Endodermal cell (in vitro differentiated cells): Measurements from ENCODE around the gene GNL3L. TPM values are rescaled to one million over a fixed set of nuclear protein-coding genes. Genes with fewer than 3 reads are reported as not detected.
"Not testable (repeated sequence)": the region's sequence is repeated elsewhere in the genome, so short reads cannot be mapped to it uniquely, and the experiment has no call there.

Source experiments
- DNase-seq: peaks from one replicate; pipeline ENCODE4 v3.0.0-alpha.2; 2017
- H3K27ac ChIP-seq: 2 replicates; pipeline ENCODE4 v1.5.1; 2013; ENCODE audit warnings: mild to moderate bottlenecking, low read depth, low read length, moderate library complexity
- H3K27me3 ChIP-seq: 2 replicates; pipeline ENCODE4 v1.6.1; 2013; ENCODE audit warnings: mild to moderate bottlenecking, low read length, moderate library complexity; ENCODE audit not compliant: insufficient read depth, control insufficient read depth, poor library complexity, severe bottlenecking
- H3K36me3 ChIP-seq: 2 replicates; pipeline ENCODE4 v1.7.0; 2013; ENCODE audit warnings: mild to moderate bottlenecking, low read length, moderate library complexity; ENCODE audit not compliant: control insufficient read depth, insufficient read depth
- H3K4me1 ChIP-seq: one replicate; pipeline ENCODE4 v1.7.0; 2013; ENCODE audit warnings: low read length; ENCODE audit not compliant: control insufficient read depth, insufficient read depth
- H3K4me3 ChIP-seq: 2 replicates; pipeline ENCODE4 v1.5.1; 2013; ENCODE audit warnings: mild to moderate bottlenecking, low read length, moderate library complexity
- H3K9ac ChIP-seq: 2 replicates; pipeline ENCODE4 v1.6.1; 2013; ENCODE audit warnings: mild to moderate bottlenecking, low read length, moderate library complexity; ENCODE audit not compliant: poor library complexity, severe bottlenecking; ENCODE audit errors: extremely low read depth
- H3K9me3 ChIP-seq: 2 replicates; pipeline ENCODE4 v1.6.1; 2013; ENCODE audit warnings: mild to moderate bottlenecking, low read length, moderate library complexity; ENCODE audit not compliant: control insufficient read depth
- H3K27ac Mint-ChIP-seq: 2 replicates; pipeline ENCODE4 v1.8.0; 2020; ENCODE audit warnings: mixed read lengths
- H3K27me3 Mint-ChIP-seq: 2 replicates; pipeline ENCODE4 v1.8.0; 2021; ENCODE audit warnings: mild to moderate bottlenecking, mixed read lengths; ENCODE audit not compliant: insufficient read depth
- H3K36me3 Mint-ChIP-seq: 2 replicates; pipeline ENCODE4 v1.8.0; 2020; ENCODE audit warnings: low read depth, mixed read lengths
- H3K4me1 Mint-ChIP-seq: 2 replicates; pipeline ENCODE4 v1.8.0; 2020; ENCODE audit warnings: mixed read lengths
- H3K4me3 Mint-ChIP-seq: 2 replicates; pipeline ENCODE4 v1.8.0; 2020; ENCODE audit warnings: mild to moderate bottlenecking, moderate library complexity, mixed read lengths
- H3K9me3 Mint-ChIP-seq: 2 replicates; pipeline ENCODE4 v1.8.0; 2020; ENCODE audit warnings: mild to moderate bottlenecking, mixed read lengths
- WGBS, 2 experiments: methylation state at CpG; one replicate each; pipeline versions ENCODE4 v1.1.5 to v1.1.7; 2013; ENCODE audit warnings: missing lambda C conversion rate in 2 of 2, mixed read lengths in 1 of 2; ENCODE audit not compliant: insufficient coverage in 1 of 2, insufficient read length in 1 of 2; 5-methylcytosine and 5-hydroxymethylcytosine counted together
- total RNA-seq, 2 donors: library from RNA; stranded (reverse); fragmentation: NEBNext Ultra II Directional in 1 of 2; extraction: Animal tissue kit (Norgen Biotek cat#: 25700) in 1 of 2; gene quantifications; 2 replicates in 1 of 2; 3 replicates in 1 of 2; pipeline ENCODE4 v1.2.1, GENCODE V29; 2021
- TF ChIP-seq, protein P1 (sequence below): fragments of 200-600 bp; sonication (generic); conservative IDR thresholded peaks from 2 replicates; pipeline ENCODE4 v1.5.0; 2021; ENCODE audit warnings: antibody characterized with exemption, mild to moderate bottlenecking

GNL3L gene
- total RNA-seq, 2 donors from 2014 or later, result 40.2 to 43.8 TPM

DNA sequence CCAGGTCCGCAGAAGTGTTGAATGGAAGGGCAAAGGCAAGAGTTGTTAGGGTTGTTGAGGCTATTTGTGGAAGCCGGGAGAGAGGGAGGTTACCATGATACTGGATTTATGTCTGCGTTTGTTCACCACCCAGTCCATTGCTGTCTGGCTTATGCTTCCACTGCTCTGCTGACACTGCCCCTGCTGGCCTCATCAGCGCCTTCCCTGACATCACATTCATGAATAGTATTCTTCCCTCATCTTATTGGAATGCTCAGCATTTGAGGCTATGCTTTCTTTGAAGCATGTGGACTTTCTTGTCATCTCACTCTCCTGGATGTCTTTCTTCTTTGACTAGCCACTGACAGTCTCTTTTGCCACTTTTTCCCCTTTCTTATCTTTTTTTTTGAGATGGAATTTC is 10.3 kb downstream of the GNL3L start:
- H3K9me3 ChIP-seq, result no peaks in the 10 kb centered on the region
- no peak overlapping the region for H3K4me3 ChIP-seq
- Mint-ChIP-seq H3K4me1 (no peaks in the 10 kb centered on the region), H3K27me3 (no peaks in the 10 kb centered on the region), H3K27ac (no peak overlapping the region), H3K4me3 (no peak overlapping the region), H3K9me3 (peaks cover 64% of the 10 kb centered on the region), H3K36me3 (peaks cover 57% of the 10 kb centered on the region)
- TF ChIP-seq, protein P1, sequence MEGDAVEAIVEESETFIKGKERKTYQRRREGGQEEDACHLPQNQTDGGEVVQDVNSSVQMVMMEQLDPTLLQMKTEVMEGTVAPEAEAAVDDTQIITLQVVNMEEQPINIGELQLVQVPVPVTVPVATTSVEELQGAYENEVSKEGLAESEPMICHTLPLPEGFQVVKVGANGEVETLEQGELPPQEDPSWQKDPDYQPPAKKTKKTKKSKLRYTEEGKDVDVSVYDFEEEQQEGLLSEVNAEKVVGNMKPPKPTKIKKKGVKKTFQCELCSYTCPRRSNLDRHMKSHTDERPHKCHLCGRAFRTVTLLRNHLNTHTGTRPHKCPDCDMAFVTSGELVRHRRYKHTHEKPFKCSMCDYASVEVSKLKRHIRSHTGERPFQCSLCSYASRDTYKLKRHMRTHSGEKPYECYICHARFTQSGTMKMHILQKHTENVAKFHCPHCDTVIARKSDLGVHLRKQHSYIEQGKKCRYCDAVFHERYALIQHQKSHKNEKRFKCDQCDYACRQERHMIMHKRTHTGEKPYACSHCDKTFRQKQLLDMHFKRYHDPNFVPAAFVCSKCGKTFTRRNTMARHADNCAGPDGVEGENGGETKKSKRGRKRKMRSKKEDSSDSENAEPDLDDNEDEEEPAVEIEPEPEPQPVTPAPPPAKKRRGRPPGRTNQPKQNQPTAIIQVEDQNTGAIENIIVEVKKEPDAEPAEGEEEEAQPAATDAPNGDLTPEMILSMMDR, result no peak
- H3K27ac ChIP-seq, result no peak overlapping the region
- H3K36me3 ChIP-seq, result peaks cover 33% of the 10 kb centered on the region
- WGBS, 2 experiments, result 91% methylated on average over 4 of the region's 4 CpGs; no CpG with 5 or more reads in 1 of the 2 experiments
- H3K4me1 ChIP-seq, result no peaks in the 10 kb centered on the region
- H3K9ac ChIP-seq, result no peak overlapping the region
- H3K27me3 ChIP-seq, result no peaks in the 10 kb centered on the region
- DNase-seq, result no peak

GRCh38 chrX:54542239-54542638 is 12.2 kb downstream of the GNL3L start:
- WGBS, 2 experiments, result no CpG with 5 or more reads among the region's 4 CpGs
- H3K9me3 ChIP-seq, H3K4me1 ChIP-seq, H3K27ac ChIP-seq, H3K4me3 ChIP-seq, H3K4me1 Mint-ChIP-seq, H3K9ac ChIP-seq, DNase-seq, H3K27me3 ChIP-seq, H3K27ac Mint-ChIP-seq, H3K27me3 Mint-ChIP-seq, H3K4me3 Mint-ChIP-seq: not testable (repeated sequence)
- peaks cover 53% of the 10 kb centered on the region for H3K36me3 Mint-ChIP-seq
- peaks cover 41% of the 10 kb centered on the region for H3K36me3 ChIP-seq
- peaks cover 56% of the 10 kb centered on the region for H3K9me3 Mint-ChIP-seq

DNA sequence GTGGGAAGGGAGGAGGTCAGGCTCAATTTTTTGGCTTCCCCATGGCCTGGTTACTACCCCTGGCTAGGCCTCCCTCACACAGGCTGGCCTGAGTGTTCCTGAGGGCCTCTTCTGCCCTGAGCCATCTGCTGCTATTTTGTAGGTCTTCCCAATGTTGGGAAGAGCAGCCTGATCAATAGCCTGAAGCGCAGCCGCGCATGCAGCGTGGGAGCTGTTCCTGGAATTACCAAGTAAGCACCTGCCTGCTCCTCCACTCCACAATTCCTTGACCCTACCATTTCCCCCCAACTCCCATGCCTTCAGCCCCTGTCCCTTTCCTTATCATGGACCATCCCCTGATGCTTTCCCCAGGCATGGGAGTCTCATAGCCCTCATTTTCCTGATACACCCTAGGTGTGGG is 20.8 kb downstream of the GNL3L start:
- H3K4me3 ChIP-seq, result no peak overlapping the region
- no peaks in the 10 kb centered on the region for H3K4me1 ChIP-seq
- WGBS, 2 experiments, result 100% methylated on average over 4 of the region's 4 CpGs; no CpG with 5 or more reads in 1 of the 2 experiments
- Mint-ChIP-seq H3K27me3 (no peaks in the 10 kb centered on the region), H3K4me3 (no peak overlapping the region), H3K9me3 (peaks cover 74% of the 10 kb centered on the region), H3K27ac (no peak overlapping the region), H3K36me3 (peaks cover 59% of the 10 kb centered on the region), H3K4me1 (no peaks in the 10 kb centered on the region)
- H3K9me3 ChIP-seq, result no peaks in the 10 kb centered on the region
- no peaks in the 10 kb centered on the region for H3K27me3 ChIP-seq
- H3K36me3 ChIP-seq, result peaks cover 28% of the 10 kb centered on the region
- H3K9ac ChIP-seq, result no peak overlapping the region
- TF ChIP-seq, protein P1, result no peak
- DNase-seq, result no peak
- no peak overlapping the region for H3K27ac ChIP-seq

DNA sequence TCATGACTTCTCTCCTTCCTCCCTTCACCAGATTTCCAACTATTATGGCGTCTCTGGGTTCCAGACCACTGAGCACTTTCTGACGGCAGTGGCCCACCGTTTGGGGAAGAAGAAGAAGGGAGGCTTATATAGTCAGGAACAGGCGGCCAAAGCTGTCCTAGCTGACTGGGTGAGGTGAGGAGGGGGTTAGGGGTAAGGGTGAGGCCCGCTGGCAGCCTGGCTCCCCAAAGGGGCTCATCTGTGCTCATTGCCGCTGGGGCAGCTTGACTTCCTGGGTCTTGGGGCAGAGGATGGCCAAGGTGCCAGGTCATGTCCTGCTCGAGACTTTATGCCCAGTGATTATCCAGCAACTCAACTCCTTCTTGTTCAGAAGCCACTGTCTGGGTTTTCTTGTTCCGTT is 21.8 kb downstream of the GNL3L start:
- TF ChIP-seq, protein P1, result no peak
- Mint-ChIP-seq H3K27me3 (no peaks in the 10 kb centered on the region), H3K4me1 (no peaks in the 10 kb centered on the region), H3K36me3 (peaks cover 68% of the 10 kb centered on the region), H3K4me3 (no peak overlapping the region), H3K9me3 (peaks cover 75% of the 10 kb centered on the region), H3K27ac (no peak overlapping the region)
- WGBS, 2 experiments, result 96% methylated on average over 8 of the region's 8 CpGs; no CpG with 5 or more reads in 1 of the 2 experiments
- Histone ChIP-seq H3K9ac (no peak overlapping the region), H3K9me3 (no peaks in the 10 kb centered on the region), H3K27ac (no peak overlapping the region), H3K4me1 (no peaks in the 10 kb centered on the region), H3K4me3 (no peak overlapping the region), H3K36me3 (peaks cover 30% of the 10 kb centered on the region), H3K27me3 (no peaks in the 10 kb centered on the region)
- no peak for DNase-seq

- not testable (repeated sequence) for H3K27ac Mint-ChIP-seq, DNase-seq, H3K4me3 ChIP-seq, H3K27me3 ChIP-seq, H3K9ac ChIP-seq, H3K4me1 Mint-ChIP-seq, H3K4me1 ChIP-seq, H3K4me3 Mint-ChIP-seq, H3K9me3 ChIP-seq, H3K27me3 Mint-ChIP-seq, H3K27ac ChIP-seq
- peaks cover 37% of the 10 kb centered on the region for H3K36me3 ChIP-seq
- WGBS, 2 experiments, result 96% methylated on average over 7 of the region's 7 CpGs; no CpG with 5 or more reads in 1 of the 2 experiments
- peaks cover 59% of the 10 kb centered on the region for H3K36me3 Mint-ChIP-seq
- H3K9me3 Mint-ChIP-seq, result peaks cover 70% of the 10 kb centered on the region
These were observed 25.0 kb downstream of the GNL3L start for GRCh38 chrX:54555006-54555405.
